Common myeloid progenitor, CD34-positive (primary cell): ENCODE data around the gene RAPGEF4.

ENCODE experiments used
- CTCF ChIA-PET: fragments of 350-600 bp; sonication (Branson Sonifier 250); formaldehyde crosslinking; loops from one replicate; lab custom pipeline; 2021; ENCODE audit warnings: antibody characterized with exemption; lab: Charles Lee
- POLR2A ChIA-PET: fragments of 350-600 bp; sonication (Branson Sonifier 250); formaldehyde crosslinking; loops from one replicate; lab custom pipeline; 2021; ENCODE audit warnings: antibody characterized with exemption; lab: Charles Lee
- DNase-seq, 3 donors: peaks; one replicate each; pipeline versions ENCODE4 v3.0.0 to v3.0.0-alpha.2; 2013
- H3K27ac ChIP-seq, 2 experiments: 1 replicate in 1 of 2; 2 replicates in 1 of 2; pipeline ENCODE4 v1.7.0; 2013; ENCODE audit warnings: inconsistent platforms in 2 of 2, low read length in 2 of 2, mild to moderate bottlenecking in 2 of 2, low read depth in 1 of 2, moderate library complexity in 1 of 2; ENCODE audit not compliant: severe bottlenecking in 2 of 2, insufficient read depth in 1 of 2, poor library complexity in 1 of 2
- H3K27me3 ChIP-seq, 5 experiments: replicated peaks in 2 of 5; 1 replicate in 3 of 5; 2 replicates in 2 of 5; pipeline versions ENCODE4 v1.6.1 to v1.7.0; 2013; ENCODE audit warnings: low read length in 4 of 5, mild to moderate bottlenecking in 2 of 5, moderate library complexity in 2 of 5, inconsistent platforms in 1 of 5; ENCODE audit not compliant: insufficient read depth in 5 of 5, control insufficient read depth in 4 of 5
- H3K36me3 ChIP-seq, 4 experiments: 1 replicate in 2 of 4; 2 replicates in 2 of 4; pipeline versions ENCODE4 v1.6.1 to v1.7.0; 2013; ENCODE audit warnings: low read length in 3 of 4, control low read depth in 1 of 4, mild to moderate bottlenecking in 1 of 4; ENCODE audit not compliant: control insufficient read depth in 4 of 4, insufficient read depth in 4 of 4
- H3K4me1 ChIP-seq, 4 experiments: 1 replicate in 3 of 4; 2 replicates in 1 of 4; pipeline versions ENCODE4 v1.6.1 to v1.7.1; 2013; ENCODE audit warnings: low read length in 3 of 4, mild to moderate bottlenecking in 3 of 4, control low read depth in 1 of 4, inconsistent platforms in 1 of 4, moderate library complexity in 1 of 4; ENCODE audit not compliant: control insufficient read depth in 4 of 4, insufficient read depth in 4 of 4; ENCODE audit errors: control extremely low read depth in 1 of 4
- H3K4me3 ChIP-seq, 7 experiments: 1 replicate in 4 of 7; 2 replicates in 3 of 7; pipeline versions ENCODE4 v1.5.1 to v1.7.0; 2013; ENCODE audit warnings: mild to moderate bottlenecking in 7 of 7, low read length in 6 of 7, moderate library complexity in 6 of 7, inconsistent platforms in 2 of 7, low read depth in 2 of 7, control low read depth in 1 of 7; ENCODE audit not compliant: insufficient read depth in 4 of 7, control insufficient read depth in 1 of 7; ENCODE audit errors: extremely low read depth in 1 of 7
- H3K9me3 ChIP-seq, 5 experiments: 1 replicate in 4 of 5; 2 replicates in 1 of 5; pipeline versions ENCODE4 v1.6.1 to v1.7.1; 2013; ENCODE audit warnings: low read length in 4 of 5, mild to moderate bottlenecking in 2 of 5, inconsistent platforms in 1 of 5, low read depth in 1 of 5, moderate library complexity in 1 of 5; ENCODE audit not compliant: control insufficient read depth in 4 of 5, insufficient read depth in 2 of 5; ENCODE audit errors: control extremely low read depth in 1 of 5
- WGBS: methylation state at CpG from one replicate; pipeline ENCODE4 v1.1.5; 2013; ENCODE audit not compliant: insufficient coverage; 5-methylcytosine and 5-hydroxymethylcytosine counted together

RAPGEF4 gene

GRCh38 chr2:172878260-172878659, 142.6 kb downstream of the RAPGEF4 start:
- Histone ChIP-seq H3K27me3 (peaks cover 0 to 3% (median 0%) of the 10 kb centered on the region in 5 experiments), H3K27ac (no peak overlapping the region), H3K9me3 (peaks cover 0 to 2% (median 0%) of the 10 kb centered on the region in 5 experiments), H3K4me1 (no peaks in the 10 kb centered on the region), H3K4me3 (no peak overlapping the region), H3K36me3 (no peaks in the 10 kb centered on the region)
- no CpG with 5 or more reads among the region's 1 CpG for WGBS
- POLR2A ChIA-PET, result no interaction called here
- CTCF ChIA-PET, result interaction anchor here (1.9 kb wide), 1 partner anchor 20 kb away, joined by 5 read pairs; no protein-coding TSS in a partner anchor
- DNase-seq, result no peak

- POLR2A ChIA-PET, result no interaction called here
These were observed 148.7 kb downstream of the RAPGEF4 start for GRCh38 chr2:172884336-172884735.

GRCh38 chr2:172885996-172886395, 150.4 kb downstream of the RAPGEF4 start:
- ChIA-PET POLR2A (no interaction called here), CTCF (no interaction called here)
- Histone ChIP-seq H3K9me3 (peaks cover 0 to 3% (median 0%) of the 10 kb centered on the region in 5 experiments), H3K27ac (no peak overlapping the region), H3K4me1 (no peaks in the 10 kb centered on the region), H3K27me3 (peaks cover 0 to 12% (median 0%) of the 10 kb centered on the region in 5 experiments), H3K36me3 (no peaks in the 10 kb centered on the region), H3K4me3 (no peak overlapping the region)
- DNase-seq, result no peak
- whole genome bisulfite sequencing, result 100% methylated on average over 3 of the region's 3 CpGs

More at GRCh38 chr2:172884336-172884735, 148.7 kb downstream of the RAPGEF4 start:
- H3K4me3 ChIP-seq, result no peak overlapping the region
- peaks cover 0 to 4% (median 0%) of the 10 kb centered on the region in 5 experiments for H3K9me3 ChIP-seq
- H3K27me3 ChIP-seq, result peaks cover 0 to 5% (median 0%) of the 10 kb centered on the region in 5 experiments
- DNase-seq, result no peak
- CTCF ChIA-PET, result no interaction called here
- H3K4me1 ChIP-seq, result no peaks in the 10 kb centered on the region
- no peak overlapping the region for H3K27ac ChIP-seq
- no peaks in the 10 kb centered on the region for H3K36me3 ChIP-seq
- no CpG with 5 or more reads among the region's 1 CpG for WGBS

DNA sequence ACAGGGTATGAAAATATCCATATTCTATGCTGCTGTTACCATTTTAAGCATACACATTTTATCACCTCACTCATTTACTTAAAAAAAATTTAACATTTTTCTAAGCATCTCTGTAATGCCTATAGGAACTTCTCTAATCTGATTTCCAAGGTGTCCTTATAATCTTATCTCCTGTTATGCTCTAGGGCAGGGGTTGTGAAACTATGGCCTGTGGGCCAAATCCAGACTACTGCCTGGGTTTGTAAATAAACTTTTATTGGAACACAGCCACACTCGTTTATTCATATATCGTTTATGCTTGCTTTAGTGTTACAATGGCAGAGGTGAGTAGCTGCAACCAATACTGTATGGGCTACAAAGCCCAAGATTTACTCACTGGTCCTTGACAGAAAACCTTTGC, 151.6 kb downstream of the RAPGEF4 start:
- Histone ChIP-seq H3K4me1 (no peaks in the 10 kb centered on the region), H3K27ac (no peak overlapping the region), H3K9me3 (peaks cover 0 to 4% (median 0%) of the 10 kb centered on the region in 5 experiments), H3K4me3 (no peak overlapping the region), H3K27me3 (peaks cover 0 to 20% (median 0%) of the 10 kb centered on the region in 5 experiments), H3K36me3 (no peaks in the 10 kb centered on the region)
- no peak for DNase-seq
- WGBS, result 100% methylated on average over 2 of the region's 2 CpGs
- POLR2A ChIA-PET, result no interaction called here
- CTCF ChIA-PET, result no interaction called here

GRCh38 chr2:172888714-172889669, 153.3 kb downstream of the RAPGEF4 start:
- Histone ChIP-seq H3K4me3 (no peak overlapping the region), H3K4me1 (no peaks in the 10 kb centered on the region), H3K27ac (no peak overlapping the region), H3K9me3 (peaks cover 0 to 4% (median 0%) of the 10 kb centered on the region in 5 experiments), H3K36me3 (no peaks in the 10 kb centered on the region), H3K27me3 (peaks cover 0 to 34% (median 3%) of the 10 kb centered on the region in 5 experiments)
- ChIA-PET CTCF (no interaction called here), POLR2A (no interaction called here)
- DNase-seq, result no peak
- WGBS, result 100% methylated on average over 1 of the region's 10 CpGs

- Histone ChIP-seq H3K4me3 (no peak overlapping the region), H3K27me3 (peaks cover 0 to 39% (median 3%) of the 10 kb centered on the region in 5 experiments), H3K36me3 (no peaks in the 10 kb centered on the region), H3K9me3 (peaks cover 0 to 4% (median 0%) of the 10 kb centered on the region in 5 experiments), H3K4me1 (no peaks in the 10 kb centered on the region), H3K27ac (no peak overlapping the region)
- POLR2A ChIA-PET, result no interaction called here
- peak in 2 of 3 donors; percentile 6 to 8 for DNase-seq
- CTCF ChIA-PET, result no interaction called here
- 38% methylated on average over 5 of the region's 7 CpGs for WGBS
These were observed 154.3 kb downstream of the RAPGEF4 start for GRCh38 chr2:172889768-172890430.
